Mesothelial cell of epicardium (in vitro differentiated cells): ENCODE results near the gene IKBKE. TPM values are rescaled to one million over a fixed set of nuclear protein-coding genes. Genes with fewer than 3 reads are reported as not detected.
A peak's percentile ranks its signal among the peaks of the same experiment; 100 is the strongest.

Experiments
- DNase-seq, 2 experiments: peaks; one replicate each; pipeline ENCODE4 v3.0.0; 2021; ENCODE audit warnings: low spot score in 2 of 2; ENCODE audit not compliant: unreplicated experiment in 2 of 2
- H3K27ac Mint-ChIP-seq: 2 replicates; pipeline ENCODE4 v1.8.0; 2021; ENCODE audit warnings: mixed read lengths
- H3K27me3 Mint-ChIP-seq: 2 replicates; pipeline ENCODE4 v1.8.0; 2021; ENCODE audit warnings: low read depth, mixed read lengths
- H3K36me3 Mint-ChIP-seq: 2 replicates; pipeline ENCODE4 v1.8.0; 2021; ENCODE audit warnings: mixed read lengths
- H3K4me1 Mint-ChIP-seq: 2 replicates; pipeline ENCODE4 v1.8.0; 2021; ENCODE audit warnings: mixed read lengths
- H3K4me3 Mint-ChIP-seq: 2 replicates; pipeline ENCODE4 v1.8.0; 2021; ENCODE audit warnings: mild to moderate bottlenecking, moderate library complexity, mixed read lengths
- H3K9me3 Mint-ChIP-seq: 2 replicates; pipeline ENCODE4 v1.8.0; 2021; ENCODE audit warnings: mixed read lengths
- total RNA-seq: library from RNA; stranded (reverse); gene quantifications from 3 replicates; pipeline ENCODE4 v1.2.1, GENCODE V29; 2021
- TF ChIP-seq, protein P1 (sequence below): fragments of 200-600 bp; sonication (generic); IDR thresholded peaks from one replicate; pipeline ENCODE4 v1.5.0; 2021; ENCODE audit warnings: antibody characterized with exemption; ENCODE audit not compliant: unreplicated experiment

IKBKE gene
- total RNA-seq, result 7.9 to 8.4 TPM (median 8.2 TPM) in 3 replicates

DNA sequence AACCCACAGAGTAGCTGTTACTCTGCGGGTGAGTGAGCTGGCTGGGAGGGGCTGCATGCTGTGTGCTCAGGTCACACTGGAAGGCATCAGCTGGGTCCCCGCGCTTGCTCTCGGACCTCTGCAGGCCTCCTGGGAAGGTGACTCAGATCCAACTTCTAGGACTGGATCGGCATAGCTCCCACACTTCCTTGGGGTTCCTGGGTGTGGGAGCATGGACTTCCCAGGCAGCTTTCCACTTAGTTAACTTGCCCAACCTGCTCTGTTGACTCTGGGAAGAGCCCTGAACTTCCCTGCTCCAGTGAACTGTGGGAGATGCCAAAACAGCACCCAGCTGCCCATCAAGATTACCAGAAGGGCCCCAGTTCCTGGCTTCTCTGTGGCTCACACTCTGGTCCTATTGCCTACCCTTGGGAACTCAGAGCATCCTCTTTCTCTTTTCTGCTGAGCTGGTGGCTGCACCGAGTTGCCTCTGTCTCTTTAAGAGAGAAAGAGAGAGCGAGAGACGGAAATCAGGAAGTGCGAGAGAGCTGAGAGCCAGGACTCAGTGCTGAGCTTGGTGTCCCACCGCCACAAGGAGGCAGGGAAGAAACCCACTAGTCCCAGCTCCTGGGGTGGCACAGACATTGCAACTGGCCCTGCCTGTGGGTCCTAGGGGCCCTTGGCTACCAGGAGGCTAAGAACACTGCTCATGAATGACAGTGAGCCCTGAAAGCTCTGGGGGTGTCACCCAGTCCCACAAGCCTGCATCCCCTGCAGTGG is at the start of gene IKBKE:
Gene IKBKE, plus strand, starts transcription at position 544 of the 759 bp plus-strand sequence. CDS start 2,752 bp downstream, outside the sequence.
- Mint-ChIP-seq H3K4me1 (peaks cover 45% of the 10 kb centered on the region), H3K4me3 (peak within 1 kb of the TSS; percentile 64), H3K27ac (peak within 1 kb of the TSS; percentile 64), H3K9me3 (no peaks in the 10 kb centered on the region), H3K27me3 (peaks cover 22% of the 10 kb centered on the region), H3K36me3 (peaks cover 7% of the 10 kb centered on the region)
- TF ChIP-seq, protein P1, sequence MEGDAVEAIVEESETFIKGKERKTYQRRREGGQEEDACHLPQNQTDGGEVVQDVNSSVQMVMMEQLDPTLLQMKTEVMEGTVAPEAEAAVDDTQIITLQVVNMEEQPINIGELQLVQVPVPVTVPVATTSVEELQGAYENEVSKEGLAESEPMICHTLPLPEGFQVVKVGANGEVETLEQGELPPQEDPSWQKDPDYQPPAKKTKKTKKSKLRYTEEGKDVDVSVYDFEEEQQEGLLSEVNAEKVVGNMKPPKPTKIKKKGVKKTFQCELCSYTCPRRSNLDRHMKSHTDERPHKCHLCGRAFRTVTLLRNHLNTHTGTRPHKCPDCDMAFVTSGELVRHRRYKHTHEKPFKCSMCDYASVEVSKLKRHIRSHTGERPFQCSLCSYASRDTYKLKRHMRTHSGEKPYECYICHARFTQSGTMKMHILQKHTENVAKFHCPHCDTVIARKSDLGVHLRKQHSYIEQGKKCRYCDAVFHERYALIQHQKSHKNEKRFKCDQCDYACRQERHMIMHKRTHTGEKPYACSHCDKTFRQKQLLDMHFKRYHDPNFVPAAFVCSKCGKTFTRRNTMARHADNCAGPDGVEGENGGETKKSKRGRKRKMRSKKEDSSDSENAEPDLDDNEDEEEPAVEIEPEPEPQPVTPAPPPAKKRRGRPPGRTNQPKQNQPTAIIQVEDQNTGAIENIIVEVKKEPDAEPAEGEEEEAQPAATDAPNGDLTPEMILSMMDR, result no peak
- peak in 1 of 2 experiments; percentile 51 for DNase-seq

DNA sequence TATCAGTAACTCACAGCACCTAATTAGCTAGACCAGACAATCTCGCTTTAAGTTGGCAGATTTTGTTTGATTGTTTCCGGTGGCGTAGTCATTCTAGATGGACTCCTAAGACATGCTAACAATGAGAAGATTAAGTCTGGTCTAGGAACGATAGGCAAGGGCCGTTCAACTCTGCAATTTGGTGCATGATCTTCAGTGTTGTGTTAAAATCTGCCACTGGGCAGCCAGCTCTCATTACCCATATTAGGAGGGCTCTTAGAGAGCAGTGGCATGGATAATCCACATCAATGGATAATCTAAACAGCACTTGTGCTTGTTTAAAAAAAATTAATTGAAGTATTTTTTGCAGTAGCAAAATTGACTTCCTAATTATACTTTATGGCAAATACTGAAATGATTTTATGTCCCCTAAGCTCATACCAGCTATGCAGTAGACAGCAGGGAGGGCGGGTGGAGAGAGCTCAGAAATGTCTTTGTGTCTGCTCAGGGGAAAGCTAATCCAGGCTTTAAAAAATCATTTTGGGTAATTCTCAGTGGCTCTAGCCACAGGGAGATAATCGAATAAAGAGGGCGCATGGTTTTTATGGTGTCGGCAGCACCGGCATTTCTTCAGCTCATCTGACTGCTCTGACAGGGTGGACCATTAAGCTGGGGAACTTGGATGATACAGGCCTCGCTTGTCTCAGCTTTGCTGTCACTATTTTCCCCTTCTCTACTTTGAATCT is 48.5 kb upstream of the IKBKE start:
- no peaks in the 10 kb centered on the region for H3K27me3 Mint-ChIP-seq
- H3K27ac Mint-ChIP-seq, result no peak overlapping the region

DNA sequence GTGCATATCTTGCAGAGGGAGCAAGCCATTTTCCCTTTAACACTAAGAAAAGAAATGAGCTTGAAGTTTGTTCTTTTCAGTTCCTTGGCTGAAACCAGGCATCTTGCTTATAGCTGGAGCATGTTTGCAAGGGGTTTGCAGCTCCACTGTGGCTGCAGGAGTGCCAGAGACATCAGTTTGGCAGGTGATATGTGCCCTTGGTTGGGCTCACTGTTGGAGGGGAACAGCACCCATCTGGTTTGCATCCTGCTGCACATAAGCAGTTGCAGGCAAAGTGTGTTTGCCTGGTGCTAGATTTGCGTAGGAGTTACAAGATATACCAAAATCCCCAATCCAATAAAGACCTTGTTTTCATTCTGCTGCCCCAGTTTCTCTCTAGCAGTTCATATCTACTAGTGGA is 47.8 kb upstream of the IKBKE start:
- no peak for DNase-seq
- Mint-ChIP-seq H3K4me1 (peaks cover 10% of the 10 kb centered on the region), H3K27ac (no peak overlapping the region), H3K27me3 (no peaks in the 10 kb centered on the region), H3K36me3 (peaks cover 37% of the 10 kb centered on the region), H3K4me3 (no peak overlapping the region), H3K9me3 (peaks cover 3% of the 10 kb centered on the region)
- TF ChIP-seq, protein P1, result no peak

More for the DNA sequence above, 48.5 kb upstream of the IKBKE start:
- no peak for DNase-seq
- H3K36me3 Mint-ChIP-seq, result peaks cover 36% of the 10 kb centered on the region
- TF ChIP-seq, protein P1, result no peak
- peaks cover 3% of the 10 kb centered on the region for H3K9me3 Mint-ChIP-seq
- H3K4me1 Mint-ChIP-seq, result peaks cover 11% of the 10 kb centered on the region
- H3K4me3 Mint-ChIP-seq, result no peak overlapping the region

DNA sequence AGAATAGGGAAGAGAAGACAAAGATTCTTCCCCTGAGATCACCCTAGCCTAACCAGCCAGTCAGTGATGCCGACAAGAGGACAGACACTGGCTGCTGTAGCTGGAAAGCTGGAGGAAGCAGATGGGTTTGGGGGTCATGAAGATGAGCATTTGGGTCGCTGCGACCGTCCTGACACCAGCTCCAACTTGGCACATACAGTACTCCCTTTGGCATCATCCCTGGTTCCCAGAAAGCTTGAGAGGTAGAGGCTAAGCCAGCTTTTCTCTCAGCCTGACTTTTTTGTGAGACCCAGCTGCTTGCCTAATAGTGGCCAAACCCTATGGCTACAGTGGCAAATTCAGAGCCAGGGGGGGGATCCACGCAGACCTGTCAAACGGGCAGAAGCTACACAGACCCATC is 43.0 kb upstream of the IKBKE start:
- Mint-ChIP-seq H3K36me3 (peaks cover 21% of the 10 kb centered on the region), H3K4me1 (peaks cover 3% of the 10 kb centered on the region), H3K4me3 (no peak overlapping the region), H3K9me3 (peaks cover 3% of the 10 kb centered on the region), H3K27ac (no peak overlapping the region), H3K27me3 (no peaks in the 10 kb centered on the region)
- DNase-seq, result no peak
- TF ChIP-seq, protein P1, result no peak

DNA sequence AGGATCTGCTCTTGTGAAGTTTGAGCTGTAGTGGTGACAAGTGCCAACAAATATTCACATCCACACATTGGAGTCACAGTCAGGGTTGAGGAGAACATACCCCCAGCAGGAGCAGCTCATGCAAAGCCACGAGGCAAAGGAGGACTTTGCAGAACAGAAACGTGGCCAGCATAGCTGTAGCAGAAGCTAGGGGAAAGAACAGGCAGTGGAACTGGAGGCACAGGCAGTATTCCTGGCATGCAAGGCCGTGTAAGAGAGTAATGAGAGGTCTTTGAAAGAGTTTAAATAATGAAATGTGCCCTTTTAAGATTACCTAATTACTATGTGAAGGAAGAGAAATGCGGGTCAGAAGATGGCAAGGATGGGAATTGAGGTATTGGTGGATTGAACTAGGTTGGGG is 40.9 kb upstream of the IKBKE start:
- Mint-ChIP-seq H3K27me3 (no peaks in the 10 kb centered on the region), H3K27ac (no peak overlapping the region), H3K4me3 (no peak overlapping the region), H3K36me3 (peaks cover 20% of the 10 kb centered on the region), H3K4me1 (no peaks in the 10 kb centered on the region), H3K9me3 (peaks cover 3% of the 10 kb centered on the region)
- DNase-seq, result no peak
- TF ChIP-seq, protein P1, result no peak
